Measurements from ENCODE around the gene KCNK18.

The KCNK18 gene

DNA sequence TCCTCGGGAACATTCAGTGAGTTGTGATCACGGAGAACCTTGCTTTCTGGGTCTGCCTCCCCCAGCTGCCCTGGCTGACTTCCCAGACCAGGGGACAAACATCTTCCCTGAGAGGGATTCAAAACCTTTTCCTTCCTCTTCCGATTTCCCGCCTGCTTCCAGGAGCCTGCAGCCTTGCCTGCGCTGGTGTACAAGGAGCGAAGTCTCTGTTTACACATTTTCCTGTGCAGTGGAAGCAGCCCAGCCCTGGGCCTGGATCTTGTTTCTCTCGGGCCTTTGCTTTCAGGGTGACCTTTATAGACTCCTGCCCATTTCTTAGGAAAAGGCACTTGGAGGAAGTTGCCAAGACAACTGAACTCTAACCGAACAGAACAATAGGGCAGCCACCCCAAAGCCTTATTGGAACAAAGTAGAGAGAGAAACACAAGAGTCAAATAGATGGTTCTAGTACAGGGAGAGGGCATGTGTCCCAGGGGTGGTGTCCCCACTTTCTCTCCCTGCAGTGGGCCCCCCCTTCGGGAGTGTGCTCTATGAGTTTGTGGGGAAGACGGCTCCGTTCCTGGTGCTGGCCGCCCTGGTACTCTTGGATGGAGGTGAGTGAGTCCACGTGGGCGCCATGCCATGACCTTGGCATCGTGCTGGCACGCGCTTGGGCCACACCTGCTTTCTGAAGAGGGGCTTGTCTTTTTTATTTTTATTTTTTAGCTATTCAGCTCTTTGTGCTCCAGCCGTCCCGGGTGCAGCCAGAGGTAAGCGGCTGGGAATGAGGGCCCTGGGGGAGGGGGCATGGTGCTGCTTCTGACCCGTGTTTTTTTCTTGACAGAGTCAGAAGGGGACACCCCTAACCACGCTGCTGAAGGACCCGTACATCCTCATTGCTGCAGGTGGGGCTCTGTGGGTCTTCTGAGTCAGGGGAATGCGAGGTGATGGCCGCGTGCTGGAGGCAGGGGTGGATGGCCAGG, 57.8 kb downstream of the KCNK18 start:
- FAIRE-seq, result no peak

DNA sequence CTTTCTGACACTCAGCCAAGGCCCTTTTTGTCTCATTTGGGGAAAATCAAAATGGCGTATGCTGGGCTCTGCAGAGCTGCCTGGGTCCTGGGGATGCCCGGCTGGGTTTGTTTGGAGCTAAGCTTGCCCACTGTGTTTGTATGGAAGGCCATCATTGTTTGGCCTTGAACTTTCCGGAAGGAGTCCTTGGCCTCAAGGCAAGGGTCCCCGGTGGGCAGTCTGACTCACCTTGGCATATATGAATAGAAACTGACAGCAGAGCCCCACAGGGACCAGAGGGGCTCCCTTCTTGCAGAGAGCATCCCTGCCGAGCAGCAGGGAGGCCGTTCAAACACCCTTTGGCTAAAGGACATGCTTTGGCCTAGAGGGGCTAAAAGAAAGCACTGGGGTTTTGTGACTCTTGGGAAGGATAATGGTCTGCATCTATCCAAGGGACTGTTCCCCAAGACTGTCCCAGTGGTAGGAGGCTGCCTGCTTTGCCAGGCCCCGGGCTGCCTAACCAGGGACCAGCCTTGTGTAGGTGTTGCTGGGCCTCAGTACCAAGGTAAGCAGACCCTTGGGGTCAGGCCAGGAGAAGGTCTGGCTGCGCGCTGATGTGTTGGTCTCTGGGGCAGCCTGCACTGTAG, 58.7 kb downstream of the KCNK18 start:
- FAIRE-seq, result no peak

DNA sequence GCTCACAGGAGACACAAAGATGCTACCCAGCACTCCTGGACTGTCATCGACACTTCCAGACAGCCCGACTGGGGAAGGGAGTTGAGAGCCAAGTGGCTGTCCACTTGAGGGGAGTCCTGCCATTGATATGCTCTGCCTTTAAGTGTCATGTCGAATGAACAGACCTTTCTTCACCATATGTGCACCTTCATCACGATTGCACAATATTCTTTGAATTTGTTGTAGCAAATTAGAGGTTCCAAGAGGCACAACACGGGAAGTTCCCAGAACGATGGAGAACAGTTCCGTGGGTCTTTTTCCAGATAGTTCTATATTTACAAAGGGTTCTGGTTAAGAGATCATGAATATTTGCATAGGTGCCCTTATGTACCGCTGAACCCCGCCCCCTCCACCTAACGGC, 59.6 kb downstream of the KCNK18 start:
- FAIRE-seq, result no peak

DNA sequence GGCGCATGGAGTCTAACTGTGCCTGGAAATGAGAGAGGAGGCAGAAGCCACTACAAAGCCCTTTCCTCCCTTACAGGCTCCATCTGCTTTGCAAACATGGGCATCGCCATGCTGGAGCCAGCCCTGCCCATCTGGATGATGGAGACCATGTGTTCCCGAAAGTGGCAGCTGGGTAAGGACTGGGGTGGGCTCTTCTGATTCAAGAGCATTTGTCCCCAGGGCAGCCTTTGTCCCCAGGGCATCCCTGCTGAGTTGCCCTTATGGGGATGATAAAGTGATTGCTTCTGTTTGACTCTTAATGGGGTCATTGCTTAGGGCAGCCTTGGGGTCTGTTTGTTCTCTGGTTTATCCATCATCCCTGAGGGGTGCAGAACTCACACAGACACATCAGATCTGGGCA, 60.4 kb downstream of the KCNK18 start:
- FAIRE-seq, result no peak

DNA sequence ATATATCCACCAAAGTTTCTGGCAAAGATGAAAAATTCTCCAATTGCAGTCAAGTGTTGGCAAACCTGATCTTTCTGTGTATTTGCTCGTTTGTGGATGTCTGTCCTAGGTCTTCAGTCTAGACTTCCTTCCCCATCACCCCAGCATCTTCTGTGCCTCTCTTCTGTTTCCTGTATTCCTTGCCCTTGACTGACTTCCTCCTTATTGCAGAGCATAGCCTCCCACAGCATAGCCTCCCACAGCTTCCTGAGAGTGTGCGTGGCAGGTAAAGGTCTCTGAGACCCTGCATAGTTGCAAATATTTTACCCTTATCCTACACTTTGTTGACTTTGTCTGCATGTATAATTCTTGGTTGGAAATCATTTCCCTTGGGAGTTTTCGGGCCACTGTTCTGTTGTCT, 62.0 kb downstream of the KCNK18 start:
- FAIRE-seq, result no peak

All from islet of Langerhans (tissue), 1 donor.